Neutrophil (primary cell): ENCODE results near the gene LSR.

Experiments used
- H3K27ac ChIP-seq: fragments of 200-600 bp; sonication (generic); 2 replicates; pipeline ENCODE4 v1.5.1; 2016; ENCODE audit warnings: mild to moderate bottlenecking, moderate library complexity
- H3K27me3 ChIP-seq: fragments of 200-600 bp; sonication (generic); 2 replicates; pipeline ENCODE4 v1.6.0; 2016; ENCODE audit warnings: mild to moderate bottlenecking
- H3K36me3 ChIP-seq: fragments of 200-600 bp; sonication (generic); 2 replicates; pipeline ENCODE4 v1.5.1; 2017
- H3K4me1 ChIP-seq, 2 experiments: fragments of 200-600 bp in 1 of 2; sonication (generic) in 1 of 2; 1 replicate in 1 of 2; 2 replicates in 1 of 2; pipeline versions ENCODE4 v1.5.1 to v1.6.1; 2013 to 2016; ENCODE audit warnings: low read depth in 1 of 2, low read length in 1 of 2, mild to moderate bottlenecking in 1 of 2, moderate library complexity in 1 of 2; ENCODE audit not compliant: control insufficient read depth in 1 of 2, insufficient read depth in 1 of 2
- H3K4me3 ChIP-seq, 2 experiments: fragments of 200-600 bp in 1 of 2; sonication (generic) in 1 of 2; 1 replicate in 1 of 2; 2 replicates in 1 of 2; pipeline ENCODE4 v1.5.1; 2013 to 2016; ENCODE audit warnings: low read depth in 1 of 2, low read length in 1 of 2, mild to moderate bottlenecking in 1 of 2, moderate library complexity in 1 of 2
- H3K9me3 ChIP-seq: fragments of 200-600 bp; sonication (generic); 2 replicates; pipeline ENCODE4 v1.5.1; 2016
- TF ChIP-seq, protein P1 (sequence below): fragments of 200-600 bp; sonication (generic); IDR thresholded peaks from 2 replicates; pipeline ENCODE4 v1.5.1; 2016; ENCODE audit warnings: antibody characterized with exemption

LSR gene

DNA sequence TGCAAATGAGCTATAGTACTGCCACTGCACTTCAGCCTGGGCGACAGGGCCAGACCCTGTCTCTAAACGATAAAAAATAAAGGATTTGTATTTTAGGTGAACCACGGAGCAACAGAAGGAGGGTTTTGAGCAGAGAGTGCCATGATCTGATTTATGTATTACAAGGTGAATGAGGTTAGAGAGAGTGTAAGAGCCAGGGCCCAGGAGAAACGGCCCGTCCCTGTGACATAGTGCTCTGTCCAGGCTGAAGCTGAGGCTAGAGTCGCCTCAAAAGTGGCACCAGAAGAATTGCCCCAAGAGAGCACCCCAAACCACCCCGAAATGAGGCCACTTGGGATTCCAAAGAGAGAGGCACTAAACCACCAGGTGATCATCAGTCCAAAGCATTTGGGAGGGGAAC lies 60.1 kb downstream of the LSR start:
- no peaks in the 10 kb centered on the region for H3K27me3 ChIP-seq
- H3K36me3 ChIP-seq: no peaks in the 10 kb centered on the region
- no peak overlapping the region for H3K27ac ChIP-seq
- H3K4me3 ChIP-seq: no peak overlapping the region
- H3K4me1 ChIP-seq: no peaks in the 10 kb centered on the region
- H3K9me3 ChIP-seq: no peaks in the 10 kb centered on the region
- TF ChIP-seq, protein P1, sequence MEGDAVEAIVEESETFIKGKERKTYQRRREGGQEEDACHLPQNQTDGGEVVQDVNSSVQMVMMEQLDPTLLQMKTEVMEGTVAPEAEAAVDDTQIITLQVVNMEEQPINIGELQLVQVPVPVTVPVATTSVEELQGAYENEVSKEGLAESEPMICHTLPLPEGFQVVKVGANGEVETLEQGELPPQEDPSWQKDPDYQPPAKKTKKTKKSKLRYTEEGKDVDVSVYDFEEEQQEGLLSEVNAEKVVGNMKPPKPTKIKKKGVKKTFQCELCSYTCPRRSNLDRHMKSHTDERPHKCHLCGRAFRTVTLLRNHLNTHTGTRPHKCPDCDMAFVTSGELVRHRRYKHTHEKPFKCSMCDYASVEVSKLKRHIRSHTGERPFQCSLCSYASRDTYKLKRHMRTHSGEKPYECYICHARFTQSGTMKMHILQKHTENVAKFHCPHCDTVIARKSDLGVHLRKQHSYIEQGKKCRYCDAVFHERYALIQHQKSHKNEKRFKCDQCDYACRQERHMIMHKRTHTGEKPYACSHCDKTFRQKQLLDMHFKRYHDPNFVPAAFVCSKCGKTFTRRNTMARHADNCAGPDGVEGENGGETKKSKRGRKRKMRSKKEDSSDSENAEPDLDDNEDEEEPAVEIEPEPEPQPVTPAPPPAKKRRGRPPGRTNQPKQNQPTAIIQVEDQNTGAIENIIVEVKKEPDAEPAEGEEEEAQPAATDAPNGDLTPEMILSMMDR: no peak

- no peaks in the 10 kb centered on the region for H3K4me1 ChIP-seq
- no peak overlapping the region for H3K27ac ChIP-seq
- H3K27me3 ChIP-seq: no peaks in the 10 kb centered on the region
- no peak overlapping the region for H3K4me3 ChIP-seq
- no peaks in the 10 kb centered on the region for H3K9me3 ChIP-seq
- no peaks in the 10 kb centered on the region for H3K36me3 ChIP-seq
- TF ChIP-seq, protein P1: no peak
These were observed 60.9 kb downstream of the LSR start for GRCh38 chr19:35309481-35310279.

DNA sequence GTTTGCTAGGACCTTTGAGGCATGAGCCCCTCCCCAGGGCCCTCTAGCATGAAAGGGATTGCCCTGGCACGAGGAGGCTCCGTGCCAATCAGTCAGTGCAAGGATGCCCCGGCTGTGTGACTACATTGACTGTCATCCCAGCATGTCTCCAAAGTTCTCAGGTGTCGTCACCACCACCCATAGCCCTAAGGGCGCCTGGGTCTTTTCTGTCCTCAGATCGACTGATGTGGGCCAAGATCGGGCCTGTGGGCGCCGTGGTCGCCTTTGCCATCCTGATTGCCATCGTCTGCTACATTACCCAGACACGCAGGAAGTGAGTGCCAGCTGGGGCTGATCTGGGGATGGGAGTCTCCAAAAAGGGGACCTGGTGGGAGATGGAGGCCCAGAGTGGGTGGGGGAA lies 61.5 kb downstream of the LSR start:
- Histone ChIP-seq H3K4me1 (no peaks in the 10 kb centered on the region), H3K4me3 (no peak overlapping the region), H3K9me3 (no peaks in the 10 kb centered on the region), H3K27me3 (no peaks in the 10 kb centered on the region), H3K36me3 (no peaks in the 10 kb centered on the region), H3K27ac (no peak overlapping the region)
- TF ChIP-seq, protein P1: no peak

DNA sequence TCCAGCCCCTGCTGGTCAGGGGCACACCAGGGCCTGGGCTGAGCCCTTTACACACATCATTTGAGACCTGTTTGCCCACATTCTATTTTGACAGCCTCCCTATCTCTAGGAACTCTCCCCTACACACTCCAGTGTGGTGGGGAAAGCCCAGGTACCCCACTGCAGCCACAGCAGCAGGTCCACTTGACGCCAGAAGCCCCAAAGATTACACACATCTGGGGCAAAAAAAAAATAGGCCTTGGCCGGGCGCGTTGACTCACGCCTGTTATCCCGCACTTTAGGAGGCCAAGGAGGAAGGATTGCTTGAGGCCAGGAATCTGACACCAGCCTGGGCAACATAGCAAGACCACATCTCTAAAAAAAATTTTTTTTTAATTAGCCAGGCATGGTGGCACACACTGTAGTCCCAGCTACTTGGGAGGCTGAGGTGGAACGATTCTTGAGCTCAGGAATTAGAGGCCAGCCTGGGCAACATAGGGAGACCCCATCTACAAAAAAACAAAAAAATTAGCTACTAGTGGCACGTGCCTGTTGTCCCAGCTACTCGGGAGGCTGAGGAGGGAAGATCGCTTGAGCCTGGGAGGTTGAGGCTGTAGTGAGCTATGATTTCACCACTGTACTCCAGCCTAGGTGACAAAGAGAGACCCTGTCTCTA lies 62.1 kb downstream of the LSR start:
- TF ChIP-seq, protein P1: no peak
- no peaks in the 10 kb centered on the region for H3K36me3 ChIP-seq

DNA sequence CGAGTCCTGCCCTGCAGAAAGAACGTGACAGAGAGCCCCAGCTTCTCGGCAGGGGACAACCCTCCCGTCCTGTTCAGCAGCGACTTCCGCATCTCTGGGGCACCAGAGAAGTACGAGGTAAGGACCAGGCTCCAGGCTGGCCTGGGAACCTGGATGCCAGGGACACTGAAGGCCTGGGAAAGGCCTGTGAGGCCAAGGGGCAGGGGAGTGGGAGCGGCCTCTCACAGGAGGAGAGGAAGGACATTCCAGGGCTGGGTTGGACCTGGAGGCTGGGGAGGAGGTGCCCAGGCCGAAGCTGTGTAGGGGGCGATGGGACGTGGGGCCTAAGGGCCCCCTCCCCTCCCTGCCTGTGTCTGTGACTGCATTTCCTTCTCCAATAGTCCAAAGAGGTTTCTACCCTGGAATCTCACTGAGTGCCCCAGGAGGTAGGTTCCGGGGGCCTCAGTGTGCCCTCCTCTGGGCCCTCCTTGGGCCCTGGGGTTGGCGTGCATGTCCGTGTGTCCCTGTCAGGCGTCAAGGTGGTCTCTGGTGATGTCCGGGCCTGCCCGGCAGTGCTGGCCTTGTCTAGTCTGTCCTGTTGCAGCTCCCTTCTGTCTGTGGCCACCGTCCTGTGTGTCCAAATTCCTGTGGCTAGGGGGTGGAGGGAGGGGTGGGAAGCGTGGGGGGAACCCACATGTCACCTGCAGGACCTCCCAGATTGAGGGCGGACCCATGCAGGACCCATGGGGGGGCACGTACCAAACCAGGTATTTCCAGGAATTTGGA lies 63.3 kb downstream of the LSR start:
- Histone ChIP-seq H3K4me1 (no peaks in the 10 kb centered on the region), H3K36me3 (no peaks in the 10 kb centered on the region), H3K27me3 (no peaks in the 10 kb centered on the region), H3K9me3 (no peaks in the 10 kb centered on the region), H3K4me3 (no peak overlapping the region), H3K27ac (no peak overlapping the region)
- TF ChIP-seq, protein P1: no peak

More for the DNA sequence above, 62.1 kb downstream of the LSR start:
- no peaks in the 10 kb centered on the region for H3K4me1 ChIP-seq
- no peaks in the 10 kb centered on the region for H3K9me3 ChIP-seq
- no peaks in the 10 kb centered on the region for H3K27me3 ChIP-seq
- no peak overlapping the region for H3K4me3 ChIP-seq
- no peak overlapping the region for H3K27ac ChIP-seq
